GM12891 (cell line): Measurements from ENCODE around the gene WDR54. TPM values are rescaled to one million over a fixed set of nuclear protein-coding genes. Genes with fewer than 3 reads are reported as not detected.

Source experiments
- DNase-seq: peaks from one replicate; pipeline ENCODE4 v3.0.0; 2011; ENCODE audit warnings: low spot score; ENCODE audit not compliant: insufficient read length
- FAIRE-seq: peaks from 2 replicates; lab custom pipeline; 2011; peaks lifted over from hg19 to GRCh38; lab: Jason Lieb, UNC
- PAX5 ChIP-seq: IDR thresholded peaks from 2 replicates; pipeline ENCODE4 v1.6.1; 2011; ENCODE audit warnings: low read length, moderate library complexity, mild to moderate bottlenecking; ENCODE audit not compliant: insufficient read depth, severe bottlenecking
- POLR2A ChIP-seq: IDR thresholded peaks from 2 replicates; pipeline ENCODE4 v1.6.1; 2011; ENCODE audit warnings: low read depth, low read length, control low read depth
- POLR2AphosphoS5 ChIP-seq: IDR thresholded peaks from 2 replicates; pipeline ENCODE4 v1.6.1; 2011; ENCODE audit warnings: low read depth, low read length, control low read depth
- POU2F2 ChIP-seq: IDR thresholded peaks from 2 replicates; pipeline ENCODE4 v1.6.1; 2011; ENCODE audit warnings: low read depth, mild to moderate bottlenecking, control low read depth, low read length, moderate library complexity
- SPI1 ChIP-seq: IDR thresholded peaks from 2 replicates; pipeline ENCODE4 v1.6.1; 2011; ENCODE audit warnings: low read depth, low read length, control low read depth
- TAF1 ChIP-seq: IDR thresholded peaks from 2 replicates; pipeline ENCODE4 v1.6.1; 2011; ENCODE audit warnings: low read depth, low read length, control low read depth
- polyA plus RNA-seq: library from polyadenylated mRNA; unstranded; fragments of >200 nt; gene quantifications from one replicate; pipeline ENCODE4 v1.2.1, GENCODE V29; 2012; ENCODE audit warnings: low read depth, missing spikeins, inconsistent platforms; ENCODE audit not compliant: missing spikeins

The WDR54 gene
- polyA plus RNA-seq = 85.4 TPM

- peak; percentile 88 for TF ChIP-seq TAF1
- TF ChIP-seq PAX5 = peak; percentile 2
- peak; percentile 83 for TF ChIP-seq SPI1
- peak; percentile 94 for TF ChIP-seq POLR2AphosphoS5
- TF ChIP-seq POU2F2 = peak; percentile 84
- TF ChIP-seq POLR2A = peak; percentile 95
- peak; percentile 100 for FAIRE-seq
- peak; percentile 95 for DNase-seq
Measured at GRCh38 chr2:74421221-74421870, at the start of gene WDR54, which contains the start of gene C2orf81. Gene WDR54 (plus strand): TSS chr2:74421730. CDS start chr2:74422154, 424 bp downstream. Gene C2orf81 (minus strand): TSS chr2:74421619. CDS start chr2:74421560, 59 bp downstream.

GRCh38 chr2:74372674-74373073 lies 48.9 kb upstream of the WDR54 start:
- no peak for FAIRE-seq
- no peak for DNase-seq
- TF ChIP-seq TAF1 = no peak
- no peak for TF ChIP-seq POU2F2
- no peak for TF ChIP-seq POLR2A
- TF ChIP-seq SPI1 = no peak
- TF ChIP-seq POLR2AphosphoS5 = no peak
- no peak for TF ChIP-seq PAX5

- no peak for DNase-seq
Measured at GRCh38 chr2:74373221-74373676, 48.3 kb upstream of the WDR54 start.

GRCh38 chr2:74373985-74374384 lies 47.5 kb upstream of the WDR54 start:
- no peak for DNase-seq
- no peak for FAIRE-seq
- TF ChIP-seq PAX5 = no peak
- TF ChIP-seq POLR2AphosphoS5 = no peak
- no peak for TF ChIP-seq TAF1
- no peak for TF ChIP-seq POLR2A
- TF ChIP-seq SPI1 = no peak
- no peak for TF ChIP-seq POU2F2

More at GRCh38 chr2:74373221-74373676, 48.3 kb upstream of the WDR54 start:
- FAIRE-seq = no peak
- no peak for TF ChIP-seq POLR2AphosphoS5
- no peak for TF ChIP-seq SPI1
- no peak for TF ChIP-seq POU2F2
- TF ChIP-seq TAF1 = no peak
- TF ChIP-seq POLR2A = no peak
- no peak for TF ChIP-seq PAX5

GRCh38 chr2:74374509-74375205 lies 46.9 kb upstream of the WDR54 start:
- DNase-seq (no peak), FAIRE-seq (no peak)
- no peak for TF ChIP-seq SPI1

GRCh38 chr2:74375838-74376237 lies 45.7 kb upstream of the WDR54 start:
- no peak for FAIRE-seq
- DNase-seq = no peak

GRCh38 chr2:74378007-74378406 lies 43.5 kb upstream of the WDR54 start:
- TF ChIP-seq POLR2A (no peak), POU2F2 (no peak), SPI1 (no peak), TAF1 (no peak), POLR2AphosphoS5 (no peak), PAX5 (no peak)
- DNase-seq = no peak
- no peak for FAIRE-seq

More at GRCh38 chr2:74375838-74376237, 45.7 kb upstream of the WDR54 start:
- peak; percentile 45; the same call in 1 of the 2 replicates for TF ChIP-seq SPI1
- no peak for TF ChIP-seq PAX5

GRCh38 chr2:74379851-74380789 lies 41.4 kb upstream of the WDR54 start, which contains the start of gene DCTN1:
Gene DCTN1 (minus strand): TSS chr2:74380311. CDS start chr2:74380037, 274 bp downstream.
- TF ChIP-seq TAF1 = no peak
- TF ChIP-seq POU2F2 = no peak
- no peak for TF ChIP-seq POLR2A
- TF ChIP-seq SPI1 = no peak
- no peak for TF ChIP-seq POLR2AphosphoS5
- TF ChIP-seq PAX5 = no peak
- no peak for FAIRE-seq

More at GRCh38 chr2:74379851-74380789, 41.4 kb upstream of the WDR54 start, which contains the start of gene DCTN1:
- peak; percentile 59 for DNase-seq
